WTC11 (cell line): ENCODE measurements around the gene GATB.

Experiments
- ATF6 ChIP-seq: sonication (generic); formaldehyde crosslinking; IDR thresholded peaks from 2 replicates; pipeline ENCODE4 v1.8.1; 2023; ENCODE audit warnings: mild to moderate bottlenecking, missing genetic modification reagents
- CTCF ChIP-seq: fragments of 200-600 bp; IDR thresholded peaks from 2 replicates; pipeline ENCODE4 v1.8.0; 2022; ENCODE audit warnings: antibody characterized with exemption
- E2F1 ChIP-seq: sonication (generic); formaldehyde crosslinking; IDR thresholded peaks from 2 replicates; pipeline ENCODE4 v1.8.0; 2022; ENCODE audit warnings: mild to moderate bottlenecking, missing genetic modification reagents
- JUN ChIP-seq: sonication (generic); formaldehyde crosslinking; IDR thresholded peaks from 2 replicates; pipeline ENCODE4 v1.8.0; 2023; ENCODE audit warnings: mild to moderate bottlenecking, missing genetic modification reagents
- MYBL2 ChIP-seq: sonication (generic); formaldehyde crosslinking; IDR thresholded peaks from 2 replicates; pipeline ENCODE4 v1.8.1; 2023; ENCODE audit warnings: mild to moderate bottlenecking, moderate library complexity, missing genetic modification reagents
- NR1H2 ChIP-seq: sonication (generic); formaldehyde crosslinking; IDR thresholded peaks from 2 replicates; pipeline ENCODE4 v1.9.0; 2021; ENCODE audit warnings: mild to moderate bottlenecking, moderate library complexity, missing genetic modification reagents
- RELA ChIP-seq: sonication (generic); formaldehyde crosslinking; IDR thresholded peaks from 2 replicates; pipeline ENCODE4 v1.8.1; 2022; ENCODE audit warnings: missing genetic modification reagents, mild to moderate bottlenecking, borderline replicate concordance
- SMAD3 ChIP-seq: sonication (generic); formaldehyde crosslinking; IDR thresholded peaks from 2 replicates; pipeline ENCODE4 v1.8.0; 2022; ENCODE audit warnings: missing genetic modification reagents, mild to moderate bottlenecking, borderline replicate concordance
- ZNF317 ChIP-seq: sonication (generic); formaldehyde crosslinking; IDR thresholded peaks from 2 replicates; pipeline ENCODE4 v1.8.1; 2023; ENCODE audit warnings: low read depth, mild to moderate bottlenecking, moderate library complexity, missing genetic modification reagents, borderline replicate concordance
- ZNF416 ChIP-seq: fragments of 250-450 bp; sonication (Bioruptor Pico); IDR thresholded peaks from 2 replicates; pipeline ENCODE4 v1.9.0; 2021; ENCODE audit warnings: mild to moderate bottlenecking, inconsistent platforms
- ZNF671 ChIP-seq: fragments of 250-450 bp; sonication (Bioruptor Pico); IDR thresholded peaks from 2 replicates; pipeline ENCODE4 v1.8.0; 2021; ENCODE audit warnings: mild to moderate bottlenecking
- ZSCAN18 ChIP-seq: fragments of 250-450 bp; sonication (Bioruptor Pico); IDR thresholded peaks from 2 replicates; pipeline ENCODE4 v2.1.2; 2022; ENCODE audit warnings: mild to moderate bottlenecking, moderate library complexity
- TF ChIP-seq, protein P1 (sequence below): sonication (generic); formaldehyde crosslinking; IDR thresholded peaks from 2 replicates; pipeline ENCODE4 v1.8.1; 2022; ENCODE audit warnings: mild to moderate bottlenecking, moderate library complexity, missing genetic modification reagents

GRCh38 chr4:151798678-151799416 lies 38.0 kb upstream of the GATB start:
- no peak for TF ChIP-seq CTCF
- no peak for TF ChIP-seq NR1H2
- TF ChIP-seq ATF6 (CRISPR knock-in tag): no peak
- no peak for TF ChIP-seq ZSCAN18
- TF ChIP-seq RELA (CRISPR knock-in tag): no peak
- TF ChIP-seq E2F1 (CRISPR knock-in tag): no peak
- no peak for TF ChIP-seq ZNF317
- no peak for TF ChIP-seq ZNF416 (CRISPR knock-in tag)
- no peak for TF ChIP-seq SMAD3 (CRISPR knock-in tag)
- no peak for TF ChIP-seq MYBL2 (CRISPR knock-in tag)
- TF ChIP-seq ZNF671 (CRISPR knock-in tag): no peak
- TF ChIP-seq, protein P1, sequence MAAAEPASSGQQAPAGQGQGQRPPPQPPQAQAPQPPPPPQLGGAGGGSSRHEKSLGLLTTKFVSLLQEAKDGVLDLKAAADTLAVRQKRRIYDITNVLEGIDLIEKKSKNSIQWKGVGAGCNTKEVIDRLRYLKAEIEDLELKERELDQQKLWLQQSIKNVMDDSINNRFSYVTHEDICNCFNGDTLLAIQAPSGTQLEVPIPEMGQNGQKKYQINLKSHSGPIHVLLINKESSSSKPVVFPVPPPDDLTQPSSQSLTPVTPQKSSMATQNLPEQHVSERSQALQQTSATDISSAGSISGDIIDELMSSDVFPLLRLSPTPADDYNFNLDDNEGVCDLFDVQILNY (CRISPR knock-in tag): no peak
- TF ChIP-seq JUN (CRISPR knock-in tag): no peak
